ENCODE results near the gene CELF4.

Gene CELF4

DNA sequence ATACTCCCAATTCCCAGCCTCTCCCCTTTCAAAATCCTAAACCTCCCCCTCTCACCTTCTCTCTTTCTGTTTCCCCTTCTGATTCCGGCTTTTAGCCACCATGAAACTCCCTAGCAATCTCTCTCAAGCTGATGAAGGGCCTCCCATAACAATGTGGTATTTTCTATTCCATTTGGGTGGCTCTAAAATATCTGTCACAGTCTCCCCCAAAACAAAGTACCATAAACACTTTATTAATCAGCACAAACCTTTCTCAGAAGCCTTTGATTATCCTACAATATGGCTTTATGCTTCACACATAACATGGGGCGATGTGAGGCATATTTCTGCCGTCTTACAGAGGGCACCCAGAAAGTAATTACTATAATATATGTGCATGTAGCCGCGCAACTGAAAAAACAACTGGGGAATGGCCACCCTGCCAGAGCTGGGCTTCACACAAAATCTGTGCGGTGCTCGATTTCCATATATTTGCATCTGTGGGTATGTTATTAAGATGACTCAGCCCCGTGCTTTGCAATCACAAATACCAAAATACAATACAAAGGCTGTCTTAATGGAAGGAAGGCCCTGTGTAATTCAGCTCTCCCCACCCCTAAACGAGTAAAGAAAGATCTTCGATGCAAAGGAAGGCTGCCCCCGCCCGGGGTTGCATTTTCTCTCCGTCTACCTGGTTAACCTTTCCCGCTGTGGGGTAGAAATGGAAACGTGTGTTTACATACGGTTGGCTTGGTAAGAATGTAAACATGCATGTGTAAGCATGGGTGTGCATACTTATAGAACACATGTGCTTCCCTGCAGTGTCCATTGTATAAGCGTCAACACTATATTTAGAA lies 81.4 kb downstream of the CELF4 start:
- no peak overlapping the region for H3K27ac ChIP-seq (ENCODE audit: low read depth, low read length)
- H3K4me3 ChIP-seq (ENCODE audit: low read depth, low read length): no peak overlapping the region

GRCh38 chr18:37483221-37483971 lies 82.2 kb downstream of the CELF4 start:
- no peaks in the 10 kb centered on the region for H3K79me2 ChIP-seq (ENCODE audit: control insufficient read depth, insufficient read depth, low read length, unreplicated experiment)
- peaks cover 77% of the 10 kb centered on the region for H3K27me3 ChIP-seq (ENCODE audit: insufficient read depth, low read length)
- no peaks in the 10 kb centered on the region for H3K36me3 ChIP-seq (ENCODE audit: insufficient read depth, low read length)
- H2AFZ ChIP-seq (ENCODE audit: low read length, unreplicated experiment): no peak overlapping the region
- H3K4me1 ChIP-seq (ENCODE audit: control insufficient read depth, insufficient read depth, low read length, unreplicated experiment): no peaks in the 10 kb centered on the region
- no peak overlapping the region for H3K27ac ChIP-seq (ENCODE audit: low read depth, low read length)
- no peak overlapping the region for H3K4me3 ChIP-seq (ENCODE audit: low read depth, low read length)

More for the DNA sequence above, 81.4 kb downstream of the CELF4 start:
- H3K36me3 ChIP-seq (ENCODE audit: insufficient read depth, low read length): no peaks in the 10 kb centered on the region
- no peak overlapping the region for H2AFZ ChIP-seq (ENCODE audit: low read length, unreplicated experiment)
- H3K4me1 ChIP-seq (ENCODE audit: control insufficient read depth, insufficient read depth, low read length, unreplicated experiment): no peaks in the 10 kb centered on the region
- no peaks in the 10 kb centered on the region for H3K79me2 ChIP-seq (ENCODE audit: control insufficient read depth, insufficient read depth, low read length, unreplicated experiment)
- H3K27me3 ChIP-seq (ENCODE audit: insufficient read depth, low read length): peaks cover 78% of the 10 kb centered on the region

DNA sequence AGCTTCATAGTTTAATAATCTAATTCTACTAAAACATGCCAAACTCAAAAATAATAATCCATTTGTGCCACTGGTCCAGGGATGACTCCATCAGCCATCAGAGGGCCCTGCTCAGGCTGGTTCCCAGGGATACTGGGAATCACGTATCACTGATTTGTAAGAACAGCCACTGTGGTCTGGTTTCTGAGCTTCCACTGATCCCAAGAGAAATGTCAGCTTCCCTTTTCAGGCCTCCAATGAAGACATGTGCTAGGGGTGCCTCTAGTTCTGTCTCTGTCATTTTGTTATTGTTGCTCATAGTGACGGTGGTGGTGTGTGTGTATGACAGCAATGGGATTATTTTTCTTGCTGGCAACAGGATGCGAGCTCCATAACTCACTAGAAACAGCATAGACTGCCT lies 83.2 kb downstream of the CELF4 start:
- Histone ChIP-seq H3K4me1 (ENCODE audit: control insufficient read depth, insufficient read depth, low read length, unreplicated experiment) (no peaks in the 10 kb centered on the region), H3K79me2 (ENCODE audit: control insufficient read depth, insufficient read depth, low read length, unreplicated experiment) (no peaks in the 10 kb centered on the region), H3K27me3 (ENCODE audit: insufficient read depth, low read length) (peaks cover 77% of the 10 kb centered on the region), H2AFZ (ENCODE audit: low read length, unreplicated experiment) (no peak overlapping the region), H3K27ac (ENCODE audit: low read depth, low read length) (no peak overlapping the region), H3K36me3 (ENCODE audit: insufficient read depth, low read length) (no peaks in the 10 kb centered on the region), H3K4me3 (ENCODE audit: low read depth, low read length) (no peak overlapping the region)

- H2AFZ ChIP-seq (ENCODE audit: low read length, unreplicated experiment): no peak overlapping the region
- no peak overlapping the region for H3K27ac ChIP-seq (ENCODE audit: low read depth, low read length)
- H3K27me3 ChIP-seq (ENCODE audit: insufficient read depth, low read length): peaks cover 77% of the 10 kb centered on the region
- no peaks in the 10 kb centered on the region for H3K36me3 ChIP-seq (ENCODE audit: insufficient read depth, low read length)
- no peaks in the 10 kb centered on the region for H3K79me2 ChIP-seq (ENCODE audit: control insufficient read depth, insufficient read depth, low read length, unreplicated experiment)
- H3K4me1 ChIP-seq (ENCODE audit: control insufficient read depth, insufficient read depth, low read length, unreplicated experiment): no peaks in the 10 kb centered on the region
- H3K4me3 ChIP-seq (ENCODE audit: low read depth, low read length): no peak overlapping the region
Observed at GRCh38 chr18:37482002-37482401, 83.6 kb downstream of the CELF4 start.

- no peak overlapping the region for H3K27ac ChIP-seq (ENCODE audit: low read depth, low read length)
- H3K36me3 ChIP-seq (ENCODE audit: insufficient read depth, low read length): no peaks in the 10 kb centered on the region
- H3K79me2 ChIP-seq (ENCODE audit: control insufficient read depth, insufficient read depth, low read length, unreplicated experiment): no peaks in the 10 kb centered on the region
- no peak overlapping the region for H2AFZ ChIP-seq (ENCODE audit: low read length, unreplicated experiment)
- no peak overlapping the region for H3K4me3 ChIP-seq (ENCODE audit: low read depth, low read length)
- no peaks in the 10 kb centered on the region for H3K4me1 ChIP-seq (ENCODE audit: control insufficient read depth, insufficient read depth, low read length, unreplicated experiment)
- H3K27me3 ChIP-seq (ENCODE audit: insufficient read depth, low read length): peaks cover 77% of the 10 kb centered on the region
Observed at GRCh38 chr18:37481491-37481890, 84.1 kb downstream of the CELF4 start.

DNA sequence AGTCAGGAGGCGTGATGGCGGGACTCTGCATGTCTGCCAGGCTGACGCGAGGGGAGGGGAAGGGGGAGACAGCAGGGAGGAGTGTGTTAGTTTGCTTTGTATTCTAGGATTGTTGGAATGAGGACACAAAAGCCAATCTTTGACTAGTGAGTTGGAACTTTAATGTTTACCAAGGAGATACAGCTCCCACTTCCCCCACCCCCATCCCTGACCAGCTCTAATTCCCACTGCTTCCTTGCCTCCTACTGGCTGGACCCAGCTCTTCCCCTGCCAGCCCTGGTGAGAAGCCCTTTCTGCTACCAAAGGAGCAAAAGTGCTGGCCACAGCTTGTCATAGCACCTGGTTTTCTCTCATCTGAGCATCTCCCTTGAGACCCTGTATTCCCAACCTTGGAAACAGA lies 84.5 kb downstream of the CELF4 start:
- Histone ChIP-seq H3K27ac (ENCODE audit: low read depth, low read length) (no peak overlapping the region), H3K79me2 (ENCODE audit: control insufficient read depth, insufficient read depth, low read length, unreplicated experiment) (no peaks in the 10 kb centered on the region), H2AFZ (ENCODE audit: low read length, unreplicated experiment) (no peak overlapping the region), H3K27me3 (ENCODE audit: insufficient read depth, low read length) (peaks cover 75% of the 10 kb centered on the region), H3K36me3 (ENCODE audit: insufficient read depth, low read length) (no peaks in the 10 kb centered on the region), H3K4me1 (ENCODE audit: control insufficient read depth, insufficient read depth, low read length, unreplicated experiment) (no peaks in the 10 kb centered on the region), H3K4me3 (ENCODE audit: low read depth, low read length) (no peak overlapping the region)

GRCh38 chr18:37476611-37477295 lies 88.8 kb downstream of the CELF4 start:
- no peak overlapping the region for H3K27ac ChIP-seq (ENCODE audit: low read depth, low read length)
- no peaks in the 10 kb centered on the region for H3K36me3 ChIP-seq (ENCODE audit: insufficient read depth, low read length)
- no peak overlapping the region for H2AFZ ChIP-seq (ENCODE audit: low read length, unreplicated experiment)
- no peaks in the 10 kb centered on the region for H3K79me2 ChIP-seq (ENCODE audit: control insufficient read depth, insufficient read depth, low read length, unreplicated experiment)
- H3K27me3 ChIP-seq (ENCODE audit: insufficient read depth, low read length): peaks cover 82% of the 10 kb centered on the region
- no peak overlapping the region for H3K4me3 ChIP-seq (ENCODE audit: low read depth, low read length)
- no peaks in the 10 kb centered on the region for H3K4me1 ChIP-seq (ENCODE audit: control insufficient read depth, insufficient read depth, low read length, unreplicated experiment)

DNA sequence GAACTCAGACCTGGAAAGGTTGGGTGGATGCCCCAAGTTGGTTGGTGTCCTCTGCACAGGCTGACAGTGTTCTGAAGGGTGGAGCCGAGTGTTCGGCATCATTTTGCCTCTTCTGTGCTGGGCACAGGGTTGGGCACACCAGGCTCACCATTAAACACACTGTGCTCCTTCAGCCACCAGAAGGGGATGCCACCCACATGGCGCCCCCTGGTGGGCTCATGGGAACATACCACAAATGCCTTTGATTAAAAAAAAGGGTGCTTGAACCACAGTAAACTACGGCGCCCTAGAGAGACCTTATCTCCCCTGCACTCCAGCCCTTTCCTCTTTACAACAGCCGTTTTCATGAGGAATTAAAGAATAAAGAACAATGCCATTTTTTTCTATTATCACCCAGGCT lies 89.4 kb downstream of the CELF4 start:
- H3K4me3 ChIP-seq (ENCODE audit: low read depth, low read length): no peak overlapping the region
- peaks cover 85% of the 10 kb centered on the region for H3K27me3 ChIP-seq (ENCODE audit: insufficient read depth, low read length)
- H3K36me3 ChIP-seq (ENCODE audit: insufficient read depth, low read length): no peaks in the 10 kb centered on the region
- H2AFZ ChIP-seq (ENCODE audit: low read length, unreplicated experiment): no peak overlapping the region
- no peaks in the 10 kb centered on the region for H3K4me1 ChIP-seq (ENCODE audit: control insufficient read depth, insufficient read depth, low read length, unreplicated experiment)
- no peak overlapping the region for H3K27ac ChIP-seq (ENCODE audit: low read depth, low read length)
- no peaks in the 10 kb centered on the region for H3K79me2 ChIP-seq (ENCODE audit: control insufficient read depth, insufficient read depth, low read length, unreplicated experiment)

DNA sequence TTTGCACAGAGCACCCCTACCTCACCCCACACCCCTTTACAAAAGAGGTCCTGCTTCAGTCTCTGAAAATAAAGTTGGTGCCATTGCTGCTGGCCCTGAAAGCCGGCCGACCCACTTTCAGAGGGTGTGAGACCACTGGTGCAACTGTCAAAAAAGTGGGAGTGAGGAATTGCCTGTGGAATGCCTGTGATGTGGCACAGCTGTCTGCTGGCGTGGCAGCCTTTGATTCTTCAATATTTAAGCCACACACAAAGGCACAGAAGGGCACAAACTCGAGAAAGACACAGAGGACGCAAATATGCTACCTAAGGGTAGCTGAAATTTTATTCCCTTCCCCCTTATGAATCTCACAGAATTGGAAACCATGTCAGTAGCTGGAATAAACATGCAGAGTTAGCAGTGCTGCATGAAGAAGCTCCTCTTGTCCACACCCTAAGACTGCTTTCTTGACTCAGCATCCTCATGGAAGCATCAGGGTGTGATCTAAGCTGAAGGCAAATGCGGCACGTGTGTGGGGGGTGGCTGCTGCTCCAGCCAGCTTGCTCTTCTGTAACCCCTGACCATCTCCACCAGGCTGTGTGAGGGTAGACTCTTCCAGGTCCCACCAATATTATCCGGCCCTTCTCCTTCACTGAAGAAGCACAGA lies 92.3 kb downstream of the CELF4 start:
- Histone ChIP-seq H3K4me1 (ENCODE audit: control insufficient read depth, insufficient read depth, low read length, unreplicated experiment) (no peaks in the 10 kb centered on the region), H3K27ac (ENCODE audit: low read depth, low read length) (no peak overlapping the region), H2AFZ (ENCODE audit: low read length, unreplicated experiment) (no peak overlapping the region), H3K27me3 (ENCODE audit: insufficient read depth, low read length) (peaks cover 89% of the 10 kb centered on the region), H3K4me3 (ENCODE audit: low read depth, low read length) (no peak overlapping the region), H3K36me3 (ENCODE audit: insufficient read depth, low read length) (no peaks in the 10 kb centered on the region), H3K79me2 (ENCODE audit: control insufficient read depth, insufficient read depth, low read length, unreplicated experiment) (no peaks in the 10 kb centered on the region)

GRCh38 chr18:37471637-37472036 lies 94.0 kb downstream of the CELF4 start:
- H2AFZ ChIP-seq (ENCODE audit: low read length, unreplicated experiment): no peak overlapping the region
- peaks cover 85% of the 10 kb centered on the region for H3K27me3 ChIP-seq (ENCODE audit: insufficient read depth, low read length)
- no peaks in the 10 kb centered on the region for H3K4me1 ChIP-seq (ENCODE audit: control insufficient read depth, insufficient read depth, low read length, unreplicated experiment)
- no peak overlapping the region for H3K27ac ChIP-seq (ENCODE audit: low read depth, low read length)
- no peaks in the 10 kb centered on the region for H3K79me2 ChIP-seq (ENCODE audit: control insufficient read depth, insufficient read depth, low read length, unreplicated experiment)
- no peaks in the 10 kb centered on the region for H3K36me3 ChIP-seq (ENCODE audit: insufficient read depth, low read length)
- no peak overlapping the region for H3K4me3 ChIP-seq (ENCODE audit: low read depth, low read length)
